ENCODE measurements around the gene CCL3. TPM values are rescaled to one million over a fixed set of nuclear protein-coding genes. Genes with fewer than 3 reads are reported as not detected.

CCL3 gene
- polyA plus RNA-seq, 3 donors = 161 to 328 (median 190) TPM

GRCh38 chr17:36048066-36048465 is 41.9 kb downstream of the CCL3 start:
- H3K27ac Mint-ChIP-seq = no peak overlapping the region
- no peak overlapping the region for H3K9ac ChIP-seq (ENCODE audit: insufficient read depth, low read length, poor library complexity, severe bottlenecking)
- no peaks in the 10 kb centered on the region for H3K36me3 Mint-ChIP-seq

More at GRCh38 chr17:36048066-36048465, 41.9 kb downstream of the CCL3 start:
- H3K4me1 ChIP-seq (ENCODE audit: control insufficient read depth in 1 of 2, insufficient read depth in 2 of 2, low read length in 2 of 2) = no peaks in the 10 kb centered on the region
- H3K27me3 ChIP-seq (ENCODE audit: control insufficient read depth in 2 of 2, insufficient read depth in 2 of 2, low read length in 2 of 2) = no peaks in the 10 kb centered on the region
- no peak overlapping the region for H3K4me3 ChIP-seq (replicated peaks in 1 of 3; ENCODE audit: low read depth in 2 of 3, low read length in 3 of 3)
- Mint-ChIP-seq H3K4me3 (no peak overlapping the region), H3K4me1 (no peaks in the 10 kb centered on the region), H3K9me3 (peaks cover 26 to 49% (median 38%) of the 10 kb centered on the region in 7 donors), H3K27me3 (ENCODE audit: low read depth in 3 of 3) (peaks cover 0 to 5% (median 3%) of the 10 kb centered on the region in 3 donors)
- H4K20me1 ChIP-seq (ENCODE audit: insufficient read depth, low read length) = no peaks in the 10 kb centered on the region
- no peak overlapping the region for H3K4me2 ChIP-seq (replicated peaks; ENCODE audit: extremely low read depth, low read length, poor library complexity, severe bottlenecking)
- H3K9me3 ChIP-seq (replicated peaks in 1 of 2; ENCODE audit: control insufficient read depth in 1 of 2, insufficient read depth in 1 of 2, low read length in 2 of 2) = peaks cover 13 to 20% of the 10 kb centered on the region in 2 donors
- no CpG with 5 or more reads among the region's 2 CpGs for whole genome bisulfite sequencing (ENCODE audit: insufficient coverage)
- intact Hi-C loops (cut with micrococcal nuclease) = no loop called here
- no peaks in the 10 kb centered on the region for H3K79me2 ChIP-seq (ENCODE audit: insufficient read depth, low read length)
- TF ChIP-seq CTCF (IDR thresholded peaks at IDR 0.05) = no peak
- H3K27ac ChIP-seq (ENCODE audit: low read depth in 1 of 2, low read length in 2 of 2) = no peak overlapping the region
- no peak overlapping the region for H2AFZ ChIP-seq (ENCODE audit: insufficient read depth, low read depth, low read length, poor library complexity, severe bottlenecking)
- DNase-seq = no peak
- H3K36me3 ChIP-seq (replicated peaks in 1 of 2; ENCODE audit: control insufficient read depth in 1 of 2, insufficient read depth in 2 of 2, low read length in 2 of 2) = no peaks in the 10 kb centered on the region

Small RNA genes lying within 50 kb of the gene (small RNA-seq; reads per million reads assigned to genes)
- not detected for gene RN7SL301P (ENCODE audit: insufficient read length, low read depth)

Other genes with a start within 250 kb of the CCL3 start
- not detected for gene HEATR9, start 221.3 kb downstream of the CCL3 start, polyA plus RNA-seq
- 1 to 10 TPM in 2 of 3 donors, under 1 TPM in 1; 0.95 to 6.8 (median 2.8) TPM for gene CCL5, start 209.8 kb downstream of the CCL3 start, polyA plus RNA-seq
- gene RDM1, start 159.4 kb downstream of the CCL3 start, polyA plus RNA-seq = not detected
- gene LYZL6, start 146.4 kb downstream of the CCL3 start, polyA plus RNA-seq = not detected
- gene CCL16, start 108.6 kb downstream of the CCL3 start, polyA plus RNA-seq = not detected
- gene CCL14, start 103.4 kb downstream of the CCL3 start, polyA plus RNA-seq = not detected
- gene CCL15, start 88.6 kb downstream of the CCL3 start, polyA plus RNA-seq = not detected
- under 1 TPM in 2 of 3 donors, not detected in 1; 0.31 to 0.89 TPM for gene CCL23, start 72.2 kb downstream of the CCL3 start, polyA plus RNA-seq
- not detected for gene CCL18, start 25.9 kb downstream of the CCL3 start, polyA plus RNA-seq
- 10 to 100 TPM; 11.8 to 41.7 (median 40.6) TPM for gene CCL4, start 13.7 kb upstream of the CCL3 start, polyA plus RNA-seq
- 1 to 10 TPM in 1 of 3 donors, not detected in 2; 1.8 TPM for gene TBC1D3B, start 86.5 kb upstream of the CCL3 start, polyA plus RNA-seq
- 100 to 1,000 TPM in 2 of 3 donors, 10 to 100 TPM in 1; 57.7 to 230 (median 137) TPM for gene CCL3L1, start 106.6 kb upstream of the CCL3 start, polyA plus RNA-seq
- 10 to 100 TPM; 24.8 to 32.7 (median 25.3) TPM for gene CCL4L2, start 120.9 kb upstream of the CCL3 start, polyA plus RNA-seq
- under 1 TPM in 1 of 3 donors, not detected in 2; 0.24 TPM for gene TBC1D3I, start 174.4 kb upstream of the CCL3 start, polyA plus RNA-seq
- gene TBC1D3G, start 233.7 kb upstream of the CCL3 start, polyA plus RNA-seq = not detected